Testis (tissue), 3 donors: ENCODE measurements around the gene OR51Q1. TPM values are rescaled to one million over a fixed set of nuclear protein-coding genes. Genes with fewer than 3 reads are reported as not detected.

Experiments
- DNase-seq: peaks from one replicate; pipeline ENCODE4 v3.0.0-alpha.2; 2019
- H3K27ac ChIP-seq, 2 donors: fragments of 200-600 bp; sonication (generic); one replicate each; pipeline ENCODE4 v1.5.1; 2019
- H3K27me3 ChIP-seq: fragments of 200-600 bp; sonication (generic); one replicate; pipeline ENCODE4 v1.5.1; 2019
- H3K36me3 ChIP-seq: fragments of 200-600 bp; sonication (generic); one replicate; pipeline ENCODE4 v1.5.1; 2017; ENCODE audit warnings: low read depth; ENCODE audit errors: missing control alignments
- H3K4me1 ChIP-seq: fragments of 200-600 bp; sonication (generic); one replicate; pipeline ENCODE4 v1.5.1; 2019
- H3K4me3 ChIP-seq, 2 donors: fragments of 200-600 bp; sonication (generic); one replicate each; pipeline ENCODE4 v1.5.1; 2017 to 2019
- H3K9me3 ChIP-seq: fragments of 200-600 bp; sonication (generic); one replicate; pipeline ENCODE4 v1.5.1; 2017
- CTCF ChIP-seq, 3 experiments: fragments of 450-650 bp in 2 of 3; fragments of 200-600 bp in 1 of 3; sonication (generic) in 1 of 3; IDR thresholded peaks; one replicate each; pipeline ENCODE4 v1.5.1; 2016 to 2019; ENCODE audit warnings: antibody characterized with exemption in 3 of 3, mild to moderate bottlenecking in 2 of 3, moderate library complexity in 1 of 3
- POLR2A ChIP-seq: fragments of 450-650 bp; IDR thresholded peaks from one replicate; pipeline ENCODE4 v1.6.1; 2017; ENCODE audit warnings: antibody characterized with exemption, mild to moderate bottlenecking, moderate library complexity
- WGBS, 2 donors: methylation state at CpG; one replicate each; pipeline ENCODE4 v1.1.5; 2018; 5-methylcytosine and 5-hydroxymethylcytosine counted together
- intact Hi-C: fragments of 100-400 bp; cut with DNase I; formaldehyde crosslinking; loops from one replicate; pipeline ENCODE4 v1.15.1; 2023; ENCODE audit warnings: low total_unique reads
- polyA plus RNA-seq: library from polyadenylated mRNA; stranded (reverse); fragments of 350-450 nt; fragmentation: Illumina TruSeq; extraction: RNeasy Lipid Tissue Mini Kit (QIAGEN cat#74804); gene quantifications from one replicate; pipeline ENCODE4 v1.2.3, GENCODE V29; 2014; ENCODE audit warnings: low read depth, low replicate concordance; ENCODE audit not compliant: insufficient read depth
- total RNA-seq, 2 donors: library from RNA; depleted of rRNA; stranded (reverse); fragments of >200 nt; gene quantifications; one replicate each; pipeline ENCODE4 v1.2.3, GENCODE V29; 2016

The OR51Q1 gene
- total and polyA plus RNA-seq, 3 donors from 2014 or later: not detected

- Histone ChIP-seq H3K36me3 (no peaks in the 10 kb centered on the region), H3K27ac (no peak overlapping the region), H3K27me3 (no peaks in the 10 kb centered on the region), H3K9me3 (no peaks in the 10 kb centered on the region), H3K4me1 (no peaks in the 10 kb centered on the region), H3K4me3 (no peak overlapping the region)
- WGBS, 2 donors: 96 to 98% methylated on average over 6 to 13 of the region's 14 CpGs
- intact Hi-C loops: no loop called here
- DNase-seq: no peak
- TF ChIP-seq POLR2A (no peak), CTCF (IDR thresholded peaks at IDR 0.05) (no peak)
Measured at GRCh38 chr11:5460983-5461621, 39.2 kb downstream of the OR51Q1 start.

- no peak for DNase-seq
- WGBS, 2 donors: 67 to 80% methylated on average over 2 of the region's 2 CpGs
Measured at GRCh38 chr11:5467527-5467926, 45.6 kb downstream of the OR51Q1 start.

More at GRCh38 chr11:5467527-5467926, 45.6 kb downstream of the OR51Q1 start:
- TF ChIP-seq POLR2A (no peak), CTCF (IDR thresholded peaks at IDR 0.05) (no peak)
- H3K27me3 ChIP-seq: no peaks in the 10 kb centered on the region
- H3K27ac ChIP-seq: no peak overlapping the region
- H3K4me3 ChIP-seq: no peak overlapping the region
- no peaks in the 10 kb centered on the region for H3K9me3 ChIP-seq
- H3K4me1 ChIP-seq: no peaks in the 10 kb centered on the region
- intact Hi-C loops: no loop called here
- no peaks in the 10 kb centered on the region for H3K36me3 ChIP-seq

Other genes with a start within 250 kb of the OR51Q1 start
- gene OR51V1, start 221.4 kb upstream of the OR51Q1 start, total RNA-seq: not detected
- not detected for gene OR51V1, start 221.4 kb upstream of the OR51Q1 start, polyA plus RNA-seq
- gene HBB, start 195.0 kb upstream of the OR51Q1 start, total RNA-seq: 10 to 100 TPM in 1 of 2 donors, not detected in 1; 11.8 TPM
- 55.6 TPM for gene HBB, start 195.0 kb upstream of the OR51Q1 start, polyA plus RNA-seq
- gene HBD, start 187.6 kb upstream of the OR51Q1 start, total RNA-seq: not detected
- gene HBD, start 187.6 kb upstream of the OR51Q1 start, polyA plus RNA-seq: not detected
- gene HBG1, start 172.3 kb upstream of the OR51Q1 start, total RNA-seq: not detected
- gene HBG1, start 172.3 kb upstream of the OR51Q1 start, polyA plus RNA-seq: not detected
- gene HBG2, start 167.3 kb upstream of the OR51Q1 start, total RNA-seq: not detected
- not detected for gene HBG2, start 167.3 kb upstream of the OR51Q1 start, polyA plus RNA-seq
- gene HBE1, start 152.2 kb upstream of the OR51Q1 start, total RNA-seq: under 1 TPM in 1 of 2 donors, not detected in 1; 0.87 TPM
- not detected for gene HBE1, start 152.2 kb upstream of the OR51Q1 start, polyA plus RNA-seq
- under 1 TPM in 1 of 2 donors, not detected in 1; 0.74 TPM for gene OR51B4, start 120.2 kb upstream of the OR51Q1 start, total RNA-seq
- not detected for gene OR51B4, start 120.2 kb upstream of the OR51Q1 start, polyA plus RNA-seq
- gene OR51B2, start 97.8 kb upstream of the OR51Q1 start, total RNA-seq: under 1 TPM in 1 of 2 donors, not detected in 1; 0.74 TPM
- gene OR51B2, start 97.8 kb upstream of the OR51Q1 start, polyA plus RNA-seq: not detected
- gene OR51B5, start 78.6 kb upstream of the OR51Q1 start, total RNA-seq: 1 to 10 TPM; 1.3 to 2.7 TPM
- 0.78 TPM for gene OR51B5, start 78.6 kb upstream of the OR51Q1 start, polyA plus RNA-seq
- gene OR51B6, start 70.6 kb upstream of the OR51Q1 start, total RNA-seq: not detected
- not detected for gene OR51B6, start 70.6 kb upstream of the OR51Q1 start, polyA plus RNA-seq
- not detected for gene OR51M1, start 38.3 kb upstream of the OR51Q1 start, total RNA-seq
- gene OR51M1, start 38.3 kb upstream of the OR51Q1 start, polyA plus RNA-seq: not detected
- gene OR51I1, start 19.4 kb downstream of the OR51Q1 start, total RNA-seq: 1 to 10 TPM in 1 of 2 donors, under 1 TPM in 1; 0.74 to 1.1 TPM
- gene OR51I1, start 19.4 kb downstream of the OR51Q1 start, polyA plus RNA-seq: not detected
- not detected for gene OR51I2, start 27.2 kb downstream of the OR51Q1 start, total RNA-seq
- gene OR51I2, start 27.2 kb downstream of the OR51Q1 start, polyA plus RNA-seq: not detected
- not detected for gene OR52D1, start 66.6 kb downstream of the OR51Q1 start, total RNA-seq
- gene OR52D1, start 66.6 kb downstream of the OR51Q1 start, polyA plus RNA-seq: not detected
- gene UBQLN3, start 87.8 kb downstream of the OR51Q1 start, total RNA-seq: 100 to 1,000 TPM; 105 to 283 TPM
- 336 TPM for gene UBQLN3, start 87.8 kb downstream of the OR51Q1 start, polyA plus RNA-seq
- 10 to 100 TPM in 1 of 2 donors, 1 to 10 TPM in 1; 8.8 to 38.7 TPM for gene UBQLNL, start 94.6 kb downstream of the OR51Q1 start, total RNA-seq
- 42.8 TPM for gene UBQLNL, start 94.6 kb downstream of the OR51Q1 start, polyA plus RNA-seq
- 1 to 10 TPM; 1.4 to 1.9 TPM for gene OR52H1, start 126.4 kb downstream of the OR51Q1 start, total RNA-seq
- not detected for gene OR52H1, start 126.4 kb downstream of the OR51Q1 start, polyA plus RNA-seq
- gene OR52B6, start 158.8 kb downstream of the OR51Q1 start, total RNA-seq: not detected
- gene OR52B6, start 158.8 kb downstream of the OR51Q1 start, polyA plus RNA-seq: not detected
- 10 to 100 TPM in 1 of 2 donors, 1 to 10 TPM in 1; 9.1 to 10.6 TPM for gene TRIM6, start 174.5 kb downstream of the OR51Q1 start, total RNA-seq
- 20.9 TPM for gene TRIM6, start 174.5 kb downstream of the OR51Q1 start, polyA plus RNA-seq
- gene TRIM34, start 202.9 kb downstream of the OR51Q1 start, total RNA-seq: 1 to 10 TPM; 6.5 to 7.6 TPM
- gene TRIM34, start 202.9 kb downstream of the OR51Q1 start, polyA plus RNA-seq: 6.5 TPM